ENCODE measurements around the gene CNOT1.

DNA sequence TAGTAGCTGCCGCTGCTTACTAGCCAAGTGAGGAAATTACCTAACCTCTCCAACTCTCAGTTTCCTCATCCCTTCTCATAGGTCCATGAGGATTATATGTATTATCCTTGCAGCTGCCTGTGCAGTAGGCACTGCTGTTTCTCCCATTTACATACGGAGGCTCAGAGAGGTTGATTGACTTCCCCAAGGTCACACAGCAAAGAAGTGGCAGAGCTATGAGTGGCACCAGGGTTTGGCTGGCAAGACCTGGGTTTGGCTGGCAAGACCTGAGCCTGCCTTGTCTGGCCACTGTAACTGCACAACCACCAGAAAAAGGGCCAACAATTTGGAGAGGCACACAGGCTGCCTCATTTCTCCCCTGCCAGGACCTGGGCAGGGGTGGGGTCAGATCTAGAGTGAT, 132.2 kb downstream of the CNOT1 start:
- TF ChIP-seq CTCF (IDR thresholded peaks at IDR 0.05 in 4 of 5, conservative IDR thresholded peaks at IDR 0.05 in 1 of 5) = no peak
- TF ChIP-seq POLR2A (IDR thresholded peaks at IDR 0.05) = no peak
